NCI-H2227 (cell line): Measurements from ENCODE around the gene NLRP1.
A peak's percentile ranks its signal among the peaks of the same experiment; 100 is the strongest.
"Not testable (repeated sequence)": the region's sequence is repeated elsewhere in the genome, so short reads cannot be mapped to it uniquely, and the experiment has no call there.

Experiments
- DNase-seq: peaks from one replicate; lab custom pipeline; 2025; ENCODE audit not compliant: unreplicated experiment; lab: John Stamatoyannopoulos, UW

NLRP1 gene

DNA sequence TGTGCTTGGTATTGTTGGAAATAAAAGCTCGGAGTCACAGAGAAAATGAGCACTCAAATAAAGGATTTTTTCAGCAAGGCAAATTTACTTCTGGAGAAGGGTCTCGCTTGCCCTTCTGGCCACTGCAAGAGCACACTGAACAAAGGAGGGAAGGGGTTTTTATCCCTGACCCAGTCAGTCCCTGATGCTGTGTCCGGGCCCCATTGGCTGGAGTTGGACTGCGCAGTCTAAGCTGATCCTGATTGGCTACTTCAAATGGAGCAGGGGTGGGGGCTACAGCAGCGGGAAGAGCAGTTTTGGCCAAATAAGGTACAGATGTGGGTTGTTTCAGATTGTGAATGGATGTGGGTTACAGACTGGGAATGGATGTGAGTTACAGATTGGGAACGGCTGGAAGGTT is 4.3 kb upstream of the NLRP1 start:
- DNase-seq: no peak

DNA sequence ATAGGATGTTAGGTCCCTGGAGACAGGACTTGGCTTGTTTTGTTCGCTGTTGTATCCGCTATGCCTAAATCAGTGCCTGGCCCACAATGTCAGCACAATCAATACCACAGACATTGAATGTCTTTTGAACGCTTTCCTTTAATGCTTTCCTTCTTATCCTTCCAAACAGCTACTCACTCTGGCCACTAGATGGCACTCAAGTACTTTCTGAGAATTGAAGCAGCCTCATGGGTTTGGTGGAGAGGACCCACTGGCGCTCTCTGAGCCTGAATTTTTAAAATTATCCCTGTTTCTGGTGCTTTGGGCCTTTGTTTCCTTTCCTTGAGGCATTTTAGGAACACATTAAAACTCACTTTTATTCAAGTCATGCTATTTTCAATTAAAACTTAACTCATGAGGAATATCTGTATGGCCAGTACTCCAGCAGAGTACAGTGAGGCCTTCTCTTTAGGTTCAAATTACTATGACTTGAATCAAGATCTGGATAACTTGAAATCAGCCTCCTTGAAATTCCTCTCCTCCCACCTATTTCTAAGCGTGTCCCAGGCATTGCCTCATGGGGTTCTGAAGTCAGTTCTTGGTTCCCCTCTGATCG is 3.2 kb upstream of the NLRP1 start:
- peak; percentile 85 for DNase-seq

GRCh38 chr17:5585836-5586521 is 1.7 kb upstream of the NLRP1 start:
- DNase-seq: peak; percentile 15

- DNase-seq: no peak
These were observed 1.0 kb upstream of the NLRP1 start for GRCh38 chr17:5585287-5585794.

- no peak for DNase-seq
These were observed 605 bp downstream of the NLRP1 start for GRCh38 chr17:5583426-5584382.

GRCh38 chr17:5582209-5583185 is 1.8 kb downstream of the NLRP1 start:
- DNase-seq: no peak

- no peak for DNase-seq
These were observed 2.7 kb downstream of the NLRP1 start for GRCh38 chr17:5581655-5582054.

DNA sequence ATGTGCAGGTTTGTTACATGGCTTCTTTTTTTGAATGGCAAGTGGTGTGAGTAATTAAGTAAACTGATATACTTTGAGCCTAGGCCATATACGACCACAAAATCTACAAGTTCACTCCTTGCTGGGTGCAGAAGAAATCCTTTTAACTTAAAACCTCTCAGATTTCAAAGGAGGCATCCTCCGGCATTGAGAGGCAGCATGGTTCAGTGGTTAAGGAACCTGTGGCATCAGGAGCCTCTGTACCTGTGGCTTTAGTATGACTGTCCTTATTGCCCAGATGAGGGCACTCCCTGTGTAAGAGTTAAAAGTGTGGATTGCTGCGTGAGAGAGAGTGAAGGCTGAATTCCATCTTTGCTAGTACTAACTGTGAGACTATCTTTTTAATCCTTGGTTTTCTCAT is 3.3 kb downstream of the NLRP1 start:
- DNase-seq: no peak

DNA sequence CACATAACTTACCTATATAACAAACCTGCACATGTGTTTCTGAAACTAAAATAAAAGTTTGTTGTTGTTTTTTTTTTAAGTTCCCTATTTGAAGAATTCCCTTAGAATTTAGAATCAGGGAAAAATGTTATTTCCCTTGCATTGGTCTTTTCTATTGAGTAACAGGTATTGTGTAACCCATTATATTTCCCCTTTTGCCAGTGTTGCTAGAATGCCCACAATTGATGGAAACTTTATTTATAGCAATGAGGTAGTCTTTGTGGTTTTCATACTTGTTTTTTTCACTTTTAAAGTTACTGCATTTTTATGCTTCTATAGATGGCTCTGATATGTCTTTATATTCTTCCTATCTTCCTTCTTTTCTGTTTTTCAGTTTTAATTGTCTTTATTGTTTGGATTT is 3.9 kb downstream of the NLRP1 start:
- no peak for DNase-seq

DNA sequence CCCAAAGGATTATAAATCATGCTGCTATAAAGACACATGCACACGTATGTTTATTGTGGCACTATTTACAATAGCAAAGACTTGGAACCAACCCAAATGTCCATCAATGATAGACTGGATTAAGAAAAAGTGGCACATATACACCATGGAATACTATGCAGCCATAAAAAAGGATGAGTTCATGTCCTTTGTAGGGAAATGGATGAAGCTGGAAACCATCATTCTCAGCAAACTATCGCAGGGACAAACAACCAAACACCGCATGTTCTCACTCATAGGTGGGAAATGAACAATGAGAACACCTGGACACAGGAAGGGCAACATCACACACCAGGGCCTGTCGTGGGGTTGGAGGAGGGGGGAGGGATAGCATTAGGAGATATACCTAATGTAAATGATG is 5.5 kb downstream of the NLRP1 start:
- not testable (repeated sequence) for DNase-seq

GRCh38 chr17:5573017-5573416 is 11.3 kb downstream of the NLRP1 start:
- DNase-seq: not testable (repeated sequence)

DNA sequence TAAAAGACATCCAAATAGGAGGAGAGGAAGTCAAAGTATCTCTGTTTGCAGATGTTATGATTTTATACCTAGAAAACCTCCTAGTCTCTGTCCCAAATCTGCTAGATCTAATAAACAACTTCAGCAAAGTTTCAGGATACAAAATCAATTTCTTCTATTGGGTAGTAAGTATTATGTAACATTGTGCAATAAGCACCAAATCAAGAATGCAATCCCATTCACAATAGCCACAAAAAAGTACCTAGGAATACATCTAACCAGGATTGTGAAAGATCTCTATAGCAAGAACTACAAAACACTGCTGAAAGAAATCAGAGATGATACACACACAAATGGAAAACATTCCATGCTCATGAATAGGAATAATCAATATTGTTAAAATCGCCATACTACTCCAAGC is 13.0 kb downstream of the NLRP1 start:
- no peak for DNase-seq

DNA sequence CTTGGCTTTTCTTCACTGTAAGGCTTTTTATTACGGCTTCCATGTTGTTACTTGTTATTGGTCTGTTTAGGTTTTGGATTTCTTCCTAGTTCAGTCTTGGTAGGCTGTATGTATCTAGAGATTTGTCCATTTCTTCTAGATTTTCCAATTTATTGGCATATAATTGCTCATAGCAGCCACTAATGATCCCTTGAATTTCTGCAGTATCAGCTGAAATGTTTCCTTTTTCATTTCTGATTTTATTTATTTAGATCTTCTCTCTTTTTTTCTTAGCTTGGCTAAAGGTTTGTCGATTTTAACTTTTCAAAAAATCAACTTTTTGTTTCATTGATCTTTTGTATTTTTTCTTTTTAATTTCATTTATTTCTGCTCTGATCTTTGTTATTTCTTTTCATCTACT is 18.5 kb downstream of the NLRP1 start:
- no peak for DNase-seq

- DNase-seq: no peak
These were observed 20.9 kb downstream of the NLRP1 start for GRCh38 chr17:5563456-5563855.

- no peak for DNase-seq
These were observed 21.5 kb downstream of the NLRP1 start for GRCh38 chr17:5562661-5563360.

DNA sequence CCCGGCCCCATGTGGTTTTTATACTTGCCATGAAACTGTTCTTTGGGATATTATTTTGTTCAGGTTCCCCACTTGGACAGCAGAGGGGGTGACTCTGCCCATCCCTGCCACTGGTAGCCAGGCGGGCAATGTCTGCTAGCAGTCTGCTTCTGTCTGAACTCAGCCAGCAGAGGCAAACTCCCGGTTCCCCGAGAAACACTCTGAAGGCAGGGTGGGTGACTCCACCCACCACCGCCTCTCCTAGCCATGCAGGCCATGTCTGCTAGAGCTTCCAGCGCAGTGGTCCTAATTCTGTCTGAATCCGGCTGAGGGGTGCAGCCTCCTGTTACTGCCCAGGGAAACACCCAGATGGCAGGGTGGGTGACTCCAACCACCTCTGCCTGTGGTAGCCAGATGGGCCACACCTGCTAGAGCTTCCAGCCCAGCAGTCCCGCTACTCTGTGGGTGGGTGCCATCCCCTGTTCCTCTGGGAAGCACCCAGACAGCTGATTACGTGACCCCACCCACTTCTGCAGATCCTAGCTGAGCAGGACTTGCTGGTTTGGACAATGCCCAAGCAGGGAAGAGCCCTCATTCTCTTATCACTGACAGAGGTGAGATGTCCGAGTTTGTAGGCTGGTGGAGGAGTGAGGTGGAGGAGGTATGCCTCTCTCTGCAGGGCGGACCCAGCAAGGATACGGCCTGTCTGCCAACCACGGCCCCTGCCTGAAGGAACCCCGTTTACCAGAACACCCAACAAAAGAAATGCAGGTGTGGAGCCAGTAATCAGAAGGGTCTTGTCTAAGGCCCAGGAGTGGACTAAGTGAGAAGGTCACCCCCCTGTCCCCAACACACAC is 22.4 kb downstream of the NLRP1 start:
- DNase-seq: no peak

DNA sequence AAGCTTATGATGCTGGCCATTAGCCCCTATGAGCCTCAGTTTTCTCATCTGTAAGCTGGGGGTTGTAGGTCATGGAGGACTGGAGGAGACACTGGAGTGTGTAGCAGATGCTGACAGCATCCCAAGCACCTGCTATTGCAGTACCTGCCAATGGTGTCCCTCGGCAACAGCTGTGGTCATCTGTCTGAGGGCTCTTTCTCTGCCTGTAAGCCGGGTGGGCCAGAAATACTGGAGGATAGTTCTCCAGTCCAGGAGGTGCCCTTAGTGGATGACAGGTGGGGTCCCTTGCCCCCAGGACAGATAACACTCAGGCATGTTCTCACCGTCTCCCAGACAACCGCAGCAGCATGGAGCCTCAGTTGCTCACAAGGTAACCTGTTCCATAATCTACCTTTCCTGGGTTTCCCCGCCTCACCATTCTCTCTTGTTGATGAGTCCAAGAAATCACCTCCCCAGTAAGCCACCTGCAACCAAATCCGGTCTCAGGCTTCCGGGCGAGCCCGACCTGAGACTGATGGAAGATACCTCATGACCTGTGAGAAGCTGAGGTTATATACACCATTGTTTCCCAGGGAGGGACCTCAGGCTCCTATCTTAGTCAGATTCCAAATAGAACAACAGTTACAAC is 23.8 kb downstream of the NLRP1 start:
- DNase-seq: no peak
